K562 (cell line): ENCODE results near the gene YIF1A. TPM values are rescaled to one million over a fixed set of nuclear protein-coding genes. Genes with fewer than 3 reads are reported as not detected.
A peak's percentile ranks its signal among the peaks of the same experiment; 100 is the strongest.

Experiments used
- BCOR ChIP-seq: fragments of 450-650 bp; IDR thresholded peaks from 2 replicates; pipeline ENCODE4 v1.6.1; 2016
- BHLHE40 ChIP-seq: IDR thresholded peaks from 2 replicates; pipeline ENCODE4 v1.6.1; 2011; ENCODE audit warnings: low read length, improper control_type of control experiment
- BRD4 ChIP-seq: fragments of 200-600 bp; sonication (generic); IDR thresholded peaks from 2 replicates; pipeline ENCODE4 v1.6.1; 2017; ENCODE audit warnings: inconsistent platforms
- BRD9 ChIP-seq: fragments of 450-650 bp; IDR thresholded peaks from 2 replicates; pipeline ENCODE4 v1.6.1; 2018; ENCODE audit warnings: low read depth; ENCODE audit not compliant: partially characterized antibody
- COPS2 ChIP-seq: fragments of 450-650 bp; conservative IDR thresholded peaks from 2 replicates; pipeline ENCODE4 v1.6.1; 2016; ENCODE audit warnings: mild to moderate bottlenecking, moderate library complexity
- E2F3 ChIP-seq: fragments of 250-450 bp; sonication (Bioruptor Pico); IDR thresholded peaks from 2 replicates; pipeline ENCODE4 v1.4.0; 2020; ENCODE audit warnings: mild to moderate bottlenecking
- FOXM1 ChIP-seq, 2 experiments: fragments of 450-650 bp in 1 of 2; sonication (generic) in 1 of 2; formaldehyde crosslinking in 1 of 2; IDR thresholded peaks; 2 replicates each; pipeline versions ENCODE4 v1.6.1 to v1.9.0; 2017 to 2022; ENCODE audit warnings: low read depth in 2 of 2, mild to moderate bottlenecking in 2 of 2, missing genetic modification reagents in 1 of 2, moderate library complexity in 1 of 2
- ILK ChIP-seq: fragments of 450-650 bp; IDR thresholded peaks from 2 replicates; pipeline ENCODE4 v1.6.1; 2016; ENCODE audit warnings: missing genetic modification characterization, low read depth, mild to moderate bottlenecking, missing compliant biosample characterization, moderate library complexity, borderline replicate concordance
- IRF9 ChIP-seq: fragments of 450-650 bp; IDR thresholded peaks from 2 replicates; pipeline ENCODE4 v1.6.1; 2016; ENCODE audit warnings: missing biosample characterization, missing genetic modification characterization
- JUND ChIP-seq, 2 experiments: IDR thresholded peaks; 2 replicates in 1 of 2; 3 replicates in 1 of 2; pipeline ENCODE4 v1.6.1; 2011; ENCODE audit warnings: borderline replicate concordance in 2 of 2, low read depth in 2 of 2, low read length in 2 of 2, improper control_type of control experiment in 1 of 2, missing biosample characterization in 1 of 2, missing genetic modification characterization in 1 of 2, missing genetic modification reagents in 1 of 2
- LARP7 ChIP-seq: fragments of 450-650 bp; IDR thresholded peaks from 2 replicates; pipeline ENCODE4 v1.6.1; 2016
- MAFK ChIP-seq: IDR thresholded peaks from 2 replicates; pipeline ENCODE4 v1.6.1; 2011; ENCODE audit warnings: low read length, improper control_type of control experiment
- NCOA2 ChIP-seq, 2 experiments: fragments of 450-650 bp; IDR thresholded peaks; 2 replicates each; pipeline ENCODE4 v1.6.1; 2018; ENCODE audit warnings: mild to moderate bottlenecking in 2 of 2, moderate library complexity in 1 of 2; ENCODE audit not compliant: partially characterized antibody in 2 of 2
- NFATC3 ChIP-seq: fragments of 450-650 bp; IDR thresholded peaks from 2 replicates; pipeline ENCODE4 v1.6.1; 2017; ENCODE audit warnings: mild to moderate bottlenecking
- RB1 ChIP-seq: fragments of 450-650 bp; IDR thresholded peaks from 2 replicates; pipeline ENCODE4 v1.6.1; 2017; ENCODE audit warnings: low read depth, mild to moderate bottlenecking
- RBM34 ChIP-seq: fragments of 200-400 bp; formaldehyde crosslinking; IDR thresholded peaks from 2 replicates; pipeline ENCODE4 v1.6.1; 2018; ENCODE audit warnings: low read length, borderline replicate concordance; ENCODE audit not compliant: insufficient read depth
- SIN3A ChIP-seq, 2 experiments: fragments of 150-350 bp in 1 of 2; IDR thresholded peaks; 2 replicates each; pipeline ENCODE4 v1.6.1; 2011 to 2016; ENCODE audit warnings: borderline replicate concordance in 2 of 2, low read depth in 2 of 2, low read length in 2 of 2, mild to moderate bottlenecking in 2 of 2, moderate library complexity in 2 of 2; ENCODE audit not compliant: control insufficient read depth in 1 of 2
- TCFL5 ChIP-seq: fragments of 250-450 bp; sonication (Bioruptor Pico); conservative IDR thresholded peaks from 2 replicates; pipeline ENCODE4 v1.6.1; 2021; ENCODE audit warnings: mild to moderate bottlenecking, moderate library complexity, matching md5 sums
- ZC3H8 ChIP-seq: fragments of 450-650 bp; IDR thresholded peaks from 2 replicates; pipeline ENCODE4 v1.6.1; 2017
- ZKSCAN1 ChIP-seq: fragments of 150-350 bp; IDR thresholded peaks from 2 replicates; pipeline ENCODE4 v1.6.1; 2016; ENCODE audit warnings: low read depth, low read length
- ZKSCAN8 ChIP-seq: fragments of 200-800 bp; sonication (Bioruptor generic); IDR thresholded peaks from 2 replicates; pipeline ENCODE4 v1.6.1; 2016; ENCODE audit warnings: missing genetic modification characterization, missing compliant biosample characterization
- ZNF175 ChIP-seq: fragments of 200-800 bp; sonication (Bioruptor generic); IDR thresholded peaks from 2 replicates; pipeline ENCODE4 v1.6.1; 2016; ENCODE audit warnings: low read depth, mild to moderate bottlenecking, missing genetic modification characterization, missing compliant biosample characterization
- ZNF217 ChIP-seq: sonication (generic); formaldehyde crosslinking; IDR thresholded peaks from 2 replicates; pipeline ENCODE4 v1.8.0; 2022; ENCODE audit warnings: mild to moderate bottlenecking, missing genetic modification reagents
- ZNF507 ChIP-seq: conservative IDR thresholded peaks from 2 replicates; pipeline ENCODE4 v1.6.1; 2017; ENCODE audit warnings: missing genetic modification characterization, missing compliant biosample characterization
- ZNF583 ChIP-seq: fragments of 250-450 bp; sonication (Bioruptor Pico); IDR thresholded peaks from 2 replicates; pipeline ENCODE4 v1.4.0; 2020
- ZNF77 ChIP-seq: fragments of 250-450 bp; sonication (Bioruptor Pico); IDR thresholded peaks from 2 replicates; pipeline ENCODE4 v1.5.0; 2020
- ZNF830 ChIP-seq: fragments of 250-450 bp; sonication (Bioruptor Pico); IDR thresholded peaks from 2 replicates; pipeline ENCODE4 v1.5.0; 2021; ENCODE audit warnings: mild to moderate bottlenecking
- polyA plus RNA-seq, 8 experiments: library from polyadenylated mRNA; depleted of rRNA in 4 of 8; stranded (reverse) in 5 of 8; unstranded in 3 of 8; fragments of >200 nt; fragmentation: Nextera tagmentation in 2 of 8; fragmentation: Illumina TruSeq in 1 of 8; extraction: Ambion mirVana in 2 of 8; extraction: Trizol in 1 of 8; gene quantifications; 2 replicates each; pipeline versions ENCODE4 v1.2.1 to v1.2.3, GENCODE V29; 2011 to 2014; ENCODE audit warnings: inconsistent platforms in 1 of 8, missing spikeins in 1 of 8
- total RNA-seq, 7 experiments: library from RNA; depleted of rRNA in 6 of 7; stranded (reverse); fragments of >200 nt in 6 of 7; fragmentation: Illumina TruSeq in 2 of 7; extraction: Trizol in 2 of 7; gene quantifications; 2 replicates each; pipeline versions ENCODE4 v1.2.1 to v1.2.3, GENCODE V29; 2011 to 2021; ENCODE audit warnings: low replicate concordance in 1 of 7
- TF ChIP-seq, protein P1 (sequence below): fragments of 250-450 bp; sonication (Bioruptor Pico); IDR thresholded peaks from 2 replicates; pipeline ENCODE4 v1.8.0; 2021; ENCODE audit warnings: moderate library complexity, mild to moderate bottlenecking, inconsistent platforms

The YIF1A gene
- total and polyA plus RNA-seq, 9 of the 15 experiments (the other 6 are each of a cell fraction or from before 2014, with no cell fraction given) = 8.6 to 121 (median 77.2) TPM

- TF ChIP-seq, protein P1, sequence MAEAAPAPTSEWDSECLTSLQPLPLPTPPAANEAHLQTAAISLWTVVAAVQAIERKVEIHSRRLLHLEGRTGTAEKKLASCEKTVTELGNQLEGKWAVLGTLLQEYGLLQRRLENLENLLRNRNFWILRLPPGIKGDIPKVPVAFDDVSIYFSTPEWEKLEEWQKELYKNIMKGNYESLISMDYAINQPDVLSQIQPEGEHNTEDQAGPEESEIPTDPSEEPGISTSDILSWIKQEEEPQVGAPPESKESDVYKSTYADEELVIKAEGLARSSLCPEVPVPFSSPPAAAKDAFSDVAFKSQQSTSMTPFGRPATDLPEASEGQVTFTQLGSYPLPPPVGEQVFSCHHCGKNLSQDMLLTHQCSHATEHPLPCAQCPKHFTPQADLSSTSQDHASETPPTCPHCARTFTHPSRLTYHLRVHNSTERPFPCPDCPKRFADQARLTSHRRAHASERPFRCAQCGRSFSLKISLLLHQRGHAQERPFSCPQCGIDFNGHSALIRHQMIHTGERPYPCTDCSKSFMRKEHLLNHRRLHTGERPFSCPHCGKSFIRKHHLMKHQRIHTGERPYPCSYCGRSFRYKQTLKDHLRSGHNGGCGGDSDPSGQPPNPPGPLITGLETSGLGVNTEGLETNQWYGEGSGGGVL (CRISPR knock-in tag) = no peak
- TF ChIP-seq TCFL5 (CRISPR knock-in tag) = no peak
- no peak for TF ChIP-seq FOXM1 (IDR thresholded peaks at IDR 0.05; ENCODE audit: low read depth)
- no peak for TF ChIP-seq FOXM1 (CRISPR knock-in tag; IDR thresholded peaks at IDR 0.05; ENCODE audit: low read depth)
- TF ChIP-seq RB1 = peak; percentile 59
- no peak for TF ChIP-seq BHLHE40
- no peak for TF ChIP-seq COPS2
- no peak for TF ChIP-seq IRF9 (tag)
- TF ChIP-seq NFATC3 = peak; percentile 99
- TF ChIP-seq ZKSCAN8 (CRISPR knock-in tag) = no peak
- no peak for TF ChIP-seq ZNF583 (CRISPR knock-in tag)
- TF ChIP-seq ZNF830 (CRISPR knock-in tag) = no peak
- no peak for TF ChIP-seq ZKSCAN1
- TF ChIP-seq SIN3A (IDR thresholded peaks at IDR 0.05; ENCODE audit: borderline replicate concordance in 2 of 2, control insufficient read depth in 1 of 2, low read depth in 2 of 2, low read length in 2 of 2) = no peak; a peak in 1 of 4 replicates
- TF ChIP-seq ZC3H8 = no peak
- peak; percentile 90; the same call in 1 of the 2 replicates for TF ChIP-seq LARP7
- TF ChIP-seq BRD9 = peak; percentile 96
- TF ChIP-seq BRD4 = no peak
- no peak for TF ChIP-seq ZNF175 (CRISPR knock-in tag)
- 0 out of 2 replicates have a peak, but pooled peaks have one; percentile 1 for TF ChIP-seq JUND (IDR thresholded peaks at IDR 0.05; ENCODE audit: borderline replicate concordance, low read depth, low read length)
- no peak; the same call in 2 of the 3 replicates for TF ChIP-seq JUND (tag; IDR thresholded peaks at IDR 0.05; ENCODE audit: borderline replicate concordance, low read depth, low read length)
- no peak for TF ChIP-seq ZNF77
- no peak for TF ChIP-seq MAFK
- no peak for TF ChIP-seq NCOA2 (IDR thresholded peaks at IDR 0.05; ENCODE audit: partially characterized antibody in 2 of 2)
- TF ChIP-seq ZNF507 (tag) = no peak
- TF ChIP-seq E2F3 (CRISPR knock-in tag) = no peak
- no peak for TF ChIP-seq RBM34
- no peak for TF ChIP-seq ILK (tag)
- no peak for TF ChIP-seq ZNF217 (CRISPR knock-in tag)
- TF ChIP-seq BCOR = peak; percentile 96
These were observed 23.1 kb upstream of the YIF1A start (continued) for GRCh38 chr11:66311965-66312548.
